Glutamatergic neuron (in vitro differentiated cells): ENCODE measurements around the gene ZFR2. TPM values are rescaled to one million over a fixed set of nuclear protein-coding genes. Genes with fewer than 3 reads are reported as not detected.

ENCODE experiments used
- DNase-seq: peaks from one replicate; pipeline ENCODE4 v3.0.0; 2022
- H3K27ac Mint-ChIP-seq: one replicate; pipeline ENCODE4 v1.8.0; 2020; ENCODE audit warnings: mild to moderate bottlenecking, mixed read lengths, inconsistent platforms; ENCODE audit not compliant: unreplicated experiment
- H3K27me3 Mint-ChIP-seq: one replicate; pipeline ENCODE4 v1.8.0; 2020; ENCODE audit warnings: mild to moderate bottlenecking, moderate library complexity, mixed read lengths, inconsistent platforms; ENCODE audit not compliant: unreplicated experiment
- H3K36me3 Mint-ChIP-seq: one replicate; pipeline ENCODE4 v1.8.0; 2020; ENCODE audit warnings: mild to moderate bottlenecking, mixed read lengths, inconsistent platforms; ENCODE audit not compliant: unreplicated experiment
- H3K4me1 Mint-ChIP-seq: one replicate; pipeline ENCODE4 v1.8.0; 2020; ENCODE audit warnings: mild to moderate bottlenecking, low read depth, mixed read lengths, inconsistent platforms; ENCODE audit not compliant: unreplicated experiment
- H3K4me3 Mint-ChIP-seq: one replicate; pipeline ENCODE4 v1.8.0; 2020; ENCODE audit warnings: mild to moderate bottlenecking, mixed read lengths, inconsistent platforms; ENCODE audit not compliant: unreplicated experiment
- H3K9me3 Mint-ChIP-seq: one replicate; pipeline ENCODE4 v1.8.0; 2020; ENCODE audit warnings: mild to moderate bottlenecking, moderate library complexity, mixed read lengths, inconsistent platforms; ENCODE audit not compliant: unreplicated experiment
- total RNA-seq: library from RNA; stranded (reverse); fragmentation: NEBNext Ultra II Directional; extraction: Animal tissue kit (Norgen Biotek cat#: 25700); gene quantifications from one replicate; pipeline ENCODE4 v1.2.1, GENCODE V29; 2021; ENCODE audit not compliant: unreplicated experiment
- TF ChIP-seq, protein P1 (sequence below): fragments of 200-600 bp; sonication (generic); IDR thresholded peaks from one replicate; pipeline ENCODE4 v1.5.0; 2021; ENCODE audit not compliant: partially characterized antibody, unreplicated experiment

Gene ZFR2
- total RNA-seq, 1 donor from 2014 or later: 8.9 TPM

DNA sequence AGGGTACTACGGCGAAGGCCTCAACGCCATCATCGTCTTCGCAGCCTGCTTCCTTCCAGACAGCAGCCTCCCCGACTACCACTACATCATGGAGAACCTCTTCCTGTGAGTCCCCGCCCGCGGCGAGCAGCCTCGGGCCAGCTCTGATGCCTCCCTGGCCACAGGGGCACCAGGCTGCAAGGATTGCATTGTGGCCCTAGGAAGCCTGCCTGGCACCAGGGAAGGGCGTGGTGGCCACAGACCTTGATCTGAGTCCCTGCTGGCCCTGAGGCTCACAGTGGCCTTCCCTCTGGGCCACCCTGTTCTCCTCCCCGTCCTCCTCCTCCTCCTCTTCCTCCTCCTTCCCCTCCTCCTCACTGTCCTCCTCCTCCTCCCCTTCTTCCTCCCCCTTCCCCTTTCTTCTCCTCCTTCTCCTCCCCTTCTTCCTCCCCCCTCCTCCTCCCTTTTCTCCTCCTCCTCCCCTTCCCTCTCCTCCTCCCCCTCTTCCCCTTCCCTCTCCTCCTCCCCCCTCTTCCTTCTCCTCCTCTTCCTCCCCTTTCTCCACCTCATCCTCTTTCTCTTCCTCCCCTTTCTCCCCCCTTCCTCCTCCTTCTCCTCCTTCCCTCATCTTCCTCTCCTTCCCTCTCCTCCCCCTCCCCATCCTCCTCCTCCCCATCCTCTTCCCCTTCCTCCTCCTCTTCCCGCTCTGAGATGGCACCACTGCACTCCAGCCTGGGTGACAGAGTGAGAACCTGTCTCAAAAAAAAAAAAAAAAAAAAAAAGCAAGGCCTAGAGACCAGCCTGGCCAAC is 39.6 kb upstream of the ZFR2 start:
- H3K9me3 Mint-ChIP-seq: peaks cover 15% of the 10 kb centered on the region
- peaks cover 6% of the 10 kb centered on the region for H3K36me3 Mint-ChIP-seq
- no peak for DNase-seq
- TF ChIP-seq, protein P1, sequence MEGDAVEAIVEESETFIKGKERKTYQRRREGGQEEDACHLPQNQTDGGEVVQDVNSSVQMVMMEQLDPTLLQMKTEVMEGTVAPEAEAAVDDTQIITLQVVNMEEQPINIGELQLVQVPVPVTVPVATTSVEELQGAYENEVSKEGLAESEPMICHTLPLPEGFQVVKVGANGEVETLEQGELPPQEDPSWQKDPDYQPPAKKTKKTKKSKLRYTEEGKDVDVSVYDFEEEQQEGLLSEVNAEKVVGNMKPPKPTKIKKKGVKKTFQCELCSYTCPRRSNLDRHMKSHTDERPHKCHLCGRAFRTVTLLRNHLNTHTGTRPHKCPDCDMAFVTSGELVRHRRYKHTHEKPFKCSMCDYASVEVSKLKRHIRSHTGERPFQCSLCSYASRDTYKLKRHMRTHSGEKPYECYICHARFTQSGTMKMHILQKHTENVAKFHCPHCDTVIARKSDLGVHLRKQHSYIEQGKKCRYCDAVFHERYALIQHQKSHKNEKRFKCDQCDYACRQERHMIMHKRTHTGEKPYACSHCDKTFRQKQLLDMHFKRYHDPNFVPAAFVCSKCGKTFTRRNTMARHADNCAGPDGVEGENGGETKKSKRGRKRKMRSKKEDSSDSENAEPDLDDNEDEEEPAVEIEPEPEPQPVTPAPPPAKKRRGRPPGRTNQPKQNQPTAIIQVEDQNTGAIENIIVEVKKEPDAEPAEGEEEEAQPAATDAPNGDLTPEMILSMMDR: no peak
- H3K27me3 Mint-ChIP-seq: no peaks in the 10 kb centered on the region
- H3K4me3 Mint-ChIP-seq: no peak overlapping the region
- no peak overlapping the region for H3K27ac Mint-ChIP-seq
- no peaks in the 10 kb centered on the region for H3K4me1 Mint-ChIP-seq

DNA sequence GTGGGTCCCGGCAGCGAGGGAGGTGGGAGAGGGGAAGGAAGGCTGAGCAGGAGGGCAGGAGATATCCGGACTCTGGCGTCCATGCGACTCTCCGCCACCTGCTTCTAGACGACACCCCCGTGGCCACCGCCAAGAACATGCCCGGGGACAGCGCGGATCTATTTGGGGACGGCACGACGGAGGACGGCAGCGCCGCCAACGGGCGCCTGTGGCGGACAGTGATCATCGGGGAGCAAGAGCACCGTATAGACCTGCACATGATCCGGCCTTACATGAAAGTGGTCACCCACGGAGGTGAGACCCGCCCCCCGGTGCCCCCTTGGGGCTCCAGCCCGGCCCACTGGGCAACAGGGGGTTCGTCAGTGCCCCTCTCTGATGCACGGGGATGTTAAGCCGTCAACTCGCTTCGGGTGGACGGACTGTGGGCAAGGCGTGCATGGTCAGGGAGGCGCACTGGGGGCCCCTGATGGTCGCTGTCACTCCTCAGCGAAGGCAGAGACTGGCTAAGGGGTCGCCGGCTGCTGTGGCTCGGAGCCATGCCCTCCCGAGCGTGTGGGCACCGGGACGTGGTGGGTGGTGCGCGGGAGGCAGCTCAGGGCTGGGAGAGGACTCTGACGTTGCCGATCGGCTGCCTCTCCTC is 38.9 kb upstream of the ZFR2 start:
- Mint-ChIP-seq H3K9me3 (peaks cover 12% of the 10 kb centered on the region), H3K4me3 (no peak overlapping the region), H3K4me1 (no peaks in the 10 kb centered on the region), H3K27me3 (no peaks in the 10 kb centered on the region), H3K27ac (no peak overlapping the region), H3K36me3 (peaks cover 6% of the 10 kb centered on the region)
- DNase-seq: no peak
- TF ChIP-seq, protein P1: no peak

DNA sequence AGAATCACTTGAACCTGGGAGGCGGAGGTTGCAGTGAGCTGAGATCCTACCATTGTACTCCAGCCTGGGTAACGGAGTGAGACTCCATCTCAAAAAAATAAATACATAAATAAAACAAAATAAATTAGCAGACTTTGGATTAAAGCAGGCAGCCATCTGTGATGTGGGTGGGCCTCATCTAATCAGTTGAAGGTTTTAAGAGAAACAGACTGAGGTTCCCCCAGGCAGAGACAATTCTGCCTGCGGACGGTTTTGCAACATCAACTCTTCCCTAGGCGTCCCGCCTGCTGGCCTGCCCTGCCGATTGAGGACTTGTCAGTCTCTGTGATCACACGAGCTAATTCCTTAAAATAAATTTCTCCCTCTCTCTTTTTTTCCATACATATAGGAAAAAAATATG is 35.4 kb upstream of the ZFR2 start:
- Mint-ChIP-seq H3K27me3 (no peaks in the 10 kb centered on the region), H3K36me3 (no peaks in the 10 kb centered on the region)

DNA sequence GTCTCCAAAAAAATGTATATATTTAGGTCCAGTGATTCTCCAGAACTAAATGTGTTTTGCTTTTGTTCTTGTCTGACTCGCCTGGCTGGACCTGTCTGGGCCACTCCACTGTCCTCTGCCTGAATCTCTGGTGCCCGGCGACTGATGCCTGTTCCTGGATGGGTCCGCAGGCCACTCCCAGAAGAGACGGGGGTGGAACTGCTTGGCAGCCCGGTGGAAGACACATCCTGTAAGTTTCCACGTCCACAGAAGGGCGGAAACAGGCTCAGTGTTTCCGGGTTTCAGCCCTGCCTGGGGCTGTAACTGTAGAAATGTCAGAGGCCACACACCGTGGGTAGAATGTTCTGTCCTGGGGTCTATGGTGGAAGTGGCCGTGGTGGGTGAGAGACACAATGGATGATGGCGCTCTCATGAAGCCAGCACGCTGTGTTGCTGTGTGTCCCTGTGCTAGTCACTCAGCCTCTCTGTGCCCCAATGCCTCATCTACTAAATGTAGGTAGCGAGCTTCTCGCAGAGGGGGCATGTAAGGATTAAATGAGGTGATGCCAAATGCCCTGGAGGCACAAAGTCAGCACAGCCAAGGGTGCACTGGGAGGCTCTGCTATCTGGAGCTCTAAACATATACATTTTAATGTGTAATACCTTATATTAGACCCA is 33.6 kb upstream of the ZFR2 start:
- H3K27me3 Mint-ChIP-seq: no peaks in the 10 kb centered on the region

More for the DNA sequence above, 35.4 kb upstream of the ZFR2 start:
- peaks cover 5% of the 10 kb centered on the region for H3K9me3 Mint-ChIP-seq
- TF ChIP-seq, protein P1: no peak
- H3K4me3 Mint-ChIP-seq: no peak overlapping the region
- DNase-seq: no peak
- H3K4me1 Mint-ChIP-seq: no peaks in the 10 kb centered on the region
- H3K27ac Mint-ChIP-seq: no peak overlapping the region

More for the DNA sequence above, 33.6 kb upstream of the ZFR2 start:
- Mint-ChIP-seq H3K4me3 (no peak overlapping the region), H3K9me3 (peaks cover 5% of the 10 kb centered on the region), H3K27ac (no peak overlapping the region), H3K4me1 (peaks cover 2% of the 10 kb centered on the region), H3K36me3 (peaks cover 13% of the 10 kb centered on the region)
- TF ChIP-seq, protein P1: no peak
- no peak for DNase-seq
